ENCODE data around the gene SH2D5. TPM values are rescaled to one million over a fixed set of nuclear protein-coding genes. Genes with fewer than 3 reads are reported as not detected.

The SH2D5 gene
- total RNA-seq, 1 experiment from 2014 or later = 10.4 TPM

DNA sequence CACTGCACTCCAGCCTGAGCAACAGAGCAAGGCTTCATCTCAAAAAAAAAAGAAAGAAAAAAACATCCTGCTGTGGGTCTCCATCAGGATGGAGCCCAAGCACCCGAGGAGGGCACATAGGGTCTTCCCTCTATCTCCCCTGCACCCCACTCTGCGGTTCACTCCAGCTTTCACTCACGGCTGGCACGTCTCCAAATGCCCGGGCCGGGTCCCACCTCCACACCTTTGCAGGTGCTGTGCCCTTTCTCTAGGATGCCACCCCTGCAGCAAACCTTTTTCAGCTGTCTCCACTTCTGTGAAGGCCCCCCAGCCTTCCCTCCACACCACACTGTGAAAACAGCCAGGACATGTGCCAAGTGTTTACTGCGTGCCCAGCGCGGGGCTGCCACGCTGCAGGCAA, 48.9 kb downstream of the SH2D5 start:
- no peak overlapping the region for H3K4me2 ChIP-seq (ENCODE audit: low read length)
- RAD21 ChIA-PET (ENCODE audit: low non-redundant PET in 1 of 2, low total read pairs in 2 of 2, uncharacterized antibody in 2 of 2, unreplicated experiment in 2 of 2) = no interaction called here
- no peaks in the 10 kb centered on the region for H3K4me1 ChIP-seq (ENCODE audit: control insufficient read depth in 1 of 2, insufficient read depth in 2 of 2, low read length in 2 of 2)
- DNase-seq (ENCODE audit: low read depth, low spot score) (no peak), ATAC-seq (no peak)
- H3K27ac ChIP-seq (ENCODE audit: low read depth, low read length) = no peak overlapping the region
- CTCF ChIA-PET = no interaction called here
- no peak overlapping the region for H2AFZ ChIP-seq (ENCODE audit: low read depth, low read length, poor library complexity, severe bottlenecking)
- no peaks in the 10 kb centered on the region for H3K79me2 ChIP-seq (ENCODE audit: insufficient read depth, low read length)
- POLR2A ChIA-PET = no interaction called here
- intact Hi-C loops (cut with micrococcal nuclease) = no loop called here
- TF ChIP-seq, protein P1, sequence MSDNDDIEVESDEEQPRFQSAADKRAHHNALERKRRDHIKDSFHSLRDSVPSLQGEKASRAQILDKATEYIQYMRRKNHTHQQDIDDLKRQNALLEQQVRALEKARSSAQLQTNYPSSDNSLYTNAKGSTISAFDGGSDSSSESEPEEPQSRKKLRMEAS (IDR thresholded peaks at IDR 0.05) = no peak
- H3K9me3 ChIP-seq (ENCODE audit: control insufficient read depth in 1 of 2, insufficient read depth in 1 of 2, low read depth in 1 of 2, low read length in 2 of 2) = no peaks in the 10 kb centered on the region
- H3K4me3 ChIP-seq (replicated peaks in 1 of 2; ENCODE audit: low read depth in 1 of 2, low read length in 2 of 2) = no peak overlapping the region
- no TSS peak for BruUV-seq (replicated peaks)
- no peak overlapping the region for H3K9ac ChIP-seq (ENCODE audit: low read length)
- H4K20me1 ChIP-seq (ENCODE audit: insufficient read depth) = no peaks in the 10 kb centered on the region
- H3K9me2 ChIP-seq (ENCODE audit: insufficient read depth) = no peaks in the 10 kb centered on the region
- H3K36me3 ChIP-seq (ENCODE audit: control insufficient read depth in 1 of 2, insufficient read depth in 2 of 2, low read length in 2 of 2) = no peaks in the 10 kb centered on the region
- H3K27me3 ChIP-seq (ENCODE audit: insufficient read depth, low read length) = no peaks in the 10 kb centered on the region

DNA sequence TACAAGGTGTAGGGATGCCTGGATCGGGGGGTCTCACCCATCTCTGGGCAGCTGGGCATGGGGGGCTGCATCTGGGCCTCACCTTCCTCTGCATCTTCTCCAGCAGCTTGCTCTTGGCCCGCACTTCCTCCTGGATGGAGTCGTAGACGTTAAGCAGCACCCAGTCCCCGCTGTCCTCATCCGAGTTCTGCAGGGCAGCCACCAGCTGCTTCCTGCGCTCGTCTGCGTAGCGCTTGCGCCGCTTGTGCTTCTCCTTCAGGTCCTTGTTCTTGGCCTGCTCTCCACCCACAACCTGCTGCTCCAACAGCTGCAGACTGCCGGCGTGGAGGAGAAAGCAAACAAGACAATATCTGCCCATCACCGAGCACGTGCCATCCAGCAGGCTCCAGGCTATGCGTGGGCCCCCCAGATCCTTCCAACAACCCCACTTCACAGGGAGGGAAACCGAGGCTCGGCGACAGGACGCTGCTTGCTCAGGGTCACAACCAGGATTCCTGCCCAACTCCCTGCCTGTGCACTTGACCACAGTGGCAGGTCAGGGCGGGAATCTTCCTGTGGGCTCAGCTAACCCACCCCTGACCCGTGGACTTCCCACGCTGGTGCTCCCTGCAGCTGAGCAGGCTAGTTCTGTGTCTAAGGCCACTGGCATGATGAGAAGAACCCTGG, 49.8 kb downstream of the SH2D5 start:
- RAD21 ChIA-PET (ENCODE audit: low non-redundant PET in 1 of 2, low total read pairs in 2 of 2, uncharacterized antibody in 2 of 2, unreplicated experiment in 2 of 2) = no interaction called here
- Histone ChIP-seq H3K36me3 (ENCODE audit: control insufficient read depth in 1 of 2, insufficient read depth in 2 of 2, low read length in 2 of 2) (no peaks in the 10 kb centered on the region), H3K9ac (ENCODE audit: low read length) (no peak overlapping the region), H3K27me3 (ENCODE audit: insufficient read depth, low read length) (no peaks in the 10 kb centered on the region), H3K79me2 (ENCODE audit: insufficient read depth, low read length) (no peaks in the 10 kb centered on the region), H4K20me1 (ENCODE audit: insufficient read depth) (no peaks in the 10 kb centered on the region), H3K4me2 (ENCODE audit: low read length) (no peak overlapping the region), H3K9me3 (ENCODE audit: control insufficient read depth in 1 of 2, insufficient read depth in 1 of 2, low read depth in 1 of 2, low read length in 2 of 2) (no peaks in the 10 kb centered on the region), H3K4me3 (replicated peaks in 1 of 2; ENCODE audit: low read depth in 1 of 2, low read length in 2 of 2) (no peak overlapping the region), H3K27ac (ENCODE audit: low read depth, low read length) (no peak overlapping the region), H3K4me1 (ENCODE audit: control insufficient read depth in 1 of 2, insufficient read depth in 2 of 2, low read length in 2 of 2) (no peaks in the 10 kb centered on the region), H2AFZ (ENCODE audit: low read depth, low read length, poor library complexity, severe bottlenecking) (no peak overlapping the region), H3K9me2 (ENCODE audit: insufficient read depth) (no peaks in the 10 kb centered on the region)
- CTCF ChIA-PET = no interaction called here
- no peak for DNase-seq (ENCODE audit: low read depth, low spot score)
- ATAC-seq = no peak
- intact Hi-C loops (cut with micrococcal nuclease) = no loop called here
- TF ChIP-seq TCF7L2 (IDR thresholded peaks at IDR 0.05; ENCODE audit: borderline replicate concordance, extremely low read depth, insufficient read depth, insufficient read length) (no peak), POLR2A (IDR thresholded peaks at IDR 0.05; ENCODE audit: borderline replicate concordance, extremely low read depth, insufficient read depth, insufficient read length) (no peak), CBX3 (IDR thresholded peaks at IDR 0.05; ENCODE audit: low read depth) (no peak), RAD21 (IDR thresholded peaks at IDR 0.05; ENCODE audit: low read depth) (no peak), SRF (IDR thresholded peaks at IDR 0.05; ENCODE audit: low read depth) (no peak), EZH2 (IDR thresholded peaks at IDR 0.05) (no peak), EGR1 (IDR thresholded peaks at IDR 0.05; ENCODE audit: low read depth) (no peak), ELF1 (IDR thresholded peaks at IDR 0.05; ENCODE audit: borderline replicate concordance, low read depth) (no peak), SP1 (IDR thresholded peaks at IDR 0.05; ENCODE audit: low read depth) (no peak), ZFX (IDR thresholded peaks at IDR 0.05) (no peak), YY1 (IDR thresholded peaks at IDR 0.05; ENCODE audit: extremely low read depth, insufficient replicate concordance, low read depth, low read length) (no peak), FOSL1 (IDR thresholded peaks at IDR 0.05; ENCODE audit: low read depth) (no peak), CEBPB (IDR thresholded peaks at IDR 0.05; ENCODE audit: low read depth) (no peak)
- TF ChIP-seq, protein P2, sequence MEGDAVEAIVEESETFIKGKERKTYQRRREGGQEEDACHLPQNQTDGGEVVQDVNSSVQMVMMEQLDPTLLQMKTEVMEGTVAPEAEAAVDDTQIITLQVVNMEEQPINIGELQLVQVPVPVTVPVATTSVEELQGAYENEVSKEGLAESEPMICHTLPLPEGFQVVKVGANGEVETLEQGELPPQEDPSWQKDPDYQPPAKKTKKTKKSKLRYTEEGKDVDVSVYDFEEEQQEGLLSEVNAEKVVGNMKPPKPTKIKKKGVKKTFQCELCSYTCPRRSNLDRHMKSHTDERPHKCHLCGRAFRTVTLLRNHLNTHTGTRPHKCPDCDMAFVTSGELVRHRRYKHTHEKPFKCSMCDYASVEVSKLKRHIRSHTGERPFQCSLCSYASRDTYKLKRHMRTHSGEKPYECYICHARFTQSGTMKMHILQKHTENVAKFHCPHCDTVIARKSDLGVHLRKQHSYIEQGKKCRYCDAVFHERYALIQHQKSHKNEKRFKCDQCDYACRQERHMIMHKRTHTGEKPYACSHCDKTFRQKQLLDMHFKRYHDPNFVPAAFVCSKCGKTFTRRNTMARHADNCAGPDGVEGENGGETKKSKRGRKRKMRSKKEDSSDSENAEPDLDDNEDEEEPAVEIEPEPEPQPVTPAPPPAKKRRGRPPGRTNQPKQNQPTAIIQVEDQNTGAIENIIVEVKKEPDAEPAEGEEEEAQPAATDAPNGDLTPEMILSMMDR (IDR thresholded peaks at IDR 0.05 in 2 of 3, conservative IDR thresholded peaks at IDR 0.05 in 1 of 3; ENCODE audit: borderline replicate concordance in 1 of 3, insufficient read depth in 1 of 3, low read depth in 2 of 3, low read length in 2 of 3) = no peak
- TF ChIP-seq, protein P3, sequence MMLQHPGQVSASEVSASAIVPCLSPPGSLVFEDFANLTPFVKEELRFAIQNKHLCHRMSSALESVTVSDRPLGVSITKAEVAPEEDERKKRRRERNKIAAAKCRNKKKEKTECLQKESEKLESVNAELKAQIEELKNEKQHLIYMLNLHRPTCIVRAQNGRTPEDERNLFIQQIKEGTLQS (IDR thresholded peaks at IDR 0.05) = no peak
- TF ChIP-seq, protein P1 (IDR thresholded peaks at IDR 0.05) = no peak
- POLR2A ChIA-PET = no interaction called here
- no TSS peak for BruUV-seq (replicated peaks)
